ENCODE measurements around the gene AAMDC.

Gene AAMDC

DNA sequence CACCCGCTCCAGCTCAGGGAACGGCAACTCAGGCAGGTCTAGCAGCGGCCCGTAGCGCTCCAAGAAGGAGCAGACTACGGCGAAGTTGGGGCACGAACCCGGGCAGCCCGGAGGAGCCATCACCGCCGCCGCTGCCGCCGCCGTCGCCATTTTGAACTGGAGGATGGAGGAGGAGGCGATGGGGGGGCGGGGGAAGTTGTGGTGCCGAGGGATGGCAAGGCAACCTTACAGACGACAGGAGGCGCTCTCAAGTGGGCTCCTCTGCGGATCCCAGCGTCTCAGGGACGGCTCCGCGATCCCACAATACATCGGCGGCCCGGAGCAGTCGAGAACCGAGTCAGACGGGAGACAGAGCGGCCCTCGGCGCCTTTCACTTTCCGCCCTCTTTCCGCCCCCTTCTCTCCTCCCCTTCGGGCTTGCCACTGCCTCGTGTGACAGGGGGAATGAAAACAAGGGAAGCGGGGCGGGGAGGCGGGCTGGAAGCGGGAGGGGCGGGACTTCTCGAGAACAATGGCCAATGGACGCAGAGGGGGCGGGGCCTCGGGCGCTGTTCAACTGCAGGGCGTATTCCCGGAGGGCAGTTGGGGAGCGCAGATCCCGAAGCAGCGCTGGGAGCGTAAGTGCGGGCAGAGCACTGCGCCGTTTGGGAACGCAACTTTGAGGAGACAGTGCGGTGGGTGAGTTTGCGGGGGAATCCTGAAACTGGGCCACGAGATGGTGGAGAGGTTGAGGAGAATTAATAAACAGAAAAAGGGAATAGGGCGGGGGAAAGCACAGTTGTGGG, at the start of gene AAMDC, which contains the start of gene RSF1:
AAMDC (plus strand) TSS at position 580 of the 784 bp plus-strand sequence. CDS start 21,353 bp downstream, outside the sequence.
RSF1 (minus strand) TSS at position 158 of the 784 bp plus-strand sequence; CDS start at position 150, 8 bp downstream.
- peak; percentile 97 for DNase-seq

DNA sequence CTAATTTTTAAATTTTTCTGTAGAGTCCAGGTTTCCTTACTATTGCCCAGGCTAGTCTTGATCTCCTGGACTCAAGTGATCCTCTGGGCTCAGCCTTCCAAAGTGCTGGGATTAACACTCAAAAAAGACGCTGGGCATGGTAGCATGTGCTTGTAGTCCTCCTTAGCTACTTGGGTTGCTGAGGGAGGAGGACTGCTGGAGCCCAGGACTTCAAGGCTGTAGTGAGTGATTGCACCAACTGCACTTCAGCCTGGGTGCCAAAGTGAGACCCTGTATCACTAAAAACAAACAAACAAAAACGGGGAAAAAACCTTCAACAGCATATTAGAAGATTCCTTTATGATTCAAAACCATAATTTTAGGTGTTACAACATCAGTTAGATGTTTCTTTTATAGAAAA, 45.0 kb upstream of the AAMDC start:
- no peak for DNase-seq

DNA sequence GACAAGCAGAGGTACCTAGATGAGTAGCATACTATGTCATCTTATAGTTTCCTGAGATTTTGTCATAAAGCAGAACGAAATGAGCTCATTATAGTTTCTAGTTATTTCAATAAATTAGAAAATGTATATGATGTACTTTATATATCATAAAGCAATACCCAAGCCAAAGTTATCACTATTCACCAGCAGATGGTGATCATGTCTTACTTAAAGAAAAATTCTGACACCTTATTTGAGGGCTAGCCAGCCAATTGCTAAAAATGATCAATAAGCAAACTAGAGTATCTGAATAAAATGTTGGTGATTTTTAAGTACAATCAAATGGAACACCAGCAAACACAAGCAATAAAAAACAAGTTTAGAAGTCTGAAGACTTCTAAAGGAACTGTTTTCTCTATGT, 44.5 kb upstream of the AAMDC start:
- DNase-seq = no peak

DNA sequence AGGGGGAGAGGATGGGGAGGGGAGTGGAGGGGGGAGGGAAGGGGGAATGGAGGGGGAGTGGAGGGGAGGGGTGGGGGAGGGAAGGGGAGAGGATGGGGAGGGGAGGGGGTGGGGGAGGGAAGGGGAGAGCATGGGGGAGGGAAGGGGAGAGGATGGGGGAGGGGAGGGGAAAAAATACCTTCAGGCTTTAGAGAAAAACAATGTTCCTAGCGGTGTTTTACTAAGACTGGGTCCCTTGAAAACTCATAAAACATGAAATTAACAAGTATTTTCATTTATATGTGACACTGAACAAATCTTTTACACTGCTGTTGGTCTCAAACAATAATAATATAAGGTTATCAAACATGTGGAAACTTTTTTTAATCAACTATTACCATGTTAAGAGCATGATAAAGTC, 42.8 kb upstream of the AAMDC start:
- no peak for DNase-seq

DNA sequence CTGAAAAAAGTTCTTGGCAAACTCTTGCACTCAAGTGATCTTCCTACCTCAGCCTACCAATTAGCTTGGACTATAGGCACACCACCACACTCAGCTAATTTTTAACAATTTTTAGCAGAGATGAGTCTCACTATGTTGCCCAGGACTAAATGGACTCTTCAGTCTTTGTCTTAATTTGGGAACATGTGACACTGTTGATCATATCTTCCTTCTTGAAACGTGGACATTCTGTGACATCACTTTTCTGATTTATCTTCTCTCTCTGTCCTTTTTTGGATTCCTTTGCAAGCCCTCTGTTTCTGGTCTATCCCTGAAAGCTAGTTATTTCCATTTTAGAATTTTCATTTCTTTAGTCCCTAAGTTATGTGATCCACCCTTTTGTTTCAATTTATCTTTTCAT, 42.4 kb upstream of the AAMDC start:
- DNase-seq = no peak

DNA sequence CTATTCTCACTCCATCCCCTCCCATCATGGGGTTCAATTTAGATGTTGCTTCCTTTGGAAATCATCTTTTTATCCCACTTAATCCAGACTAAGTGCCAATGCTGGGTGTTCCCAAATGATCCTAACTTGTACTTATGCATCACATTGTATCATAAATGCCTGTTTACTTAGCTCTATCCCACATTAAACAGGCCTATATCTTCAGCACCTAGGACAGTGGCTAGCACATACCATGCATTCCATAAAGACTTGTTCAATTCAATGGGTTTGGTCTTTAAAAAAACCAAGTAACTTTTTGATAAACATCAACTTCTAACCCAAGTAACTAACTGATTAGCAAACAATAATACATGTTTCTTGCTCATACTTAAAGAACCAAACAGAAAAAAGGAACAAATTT, 41.0 kb upstream of the AAMDC start:
- no peak for DNase-seq

DNA sequence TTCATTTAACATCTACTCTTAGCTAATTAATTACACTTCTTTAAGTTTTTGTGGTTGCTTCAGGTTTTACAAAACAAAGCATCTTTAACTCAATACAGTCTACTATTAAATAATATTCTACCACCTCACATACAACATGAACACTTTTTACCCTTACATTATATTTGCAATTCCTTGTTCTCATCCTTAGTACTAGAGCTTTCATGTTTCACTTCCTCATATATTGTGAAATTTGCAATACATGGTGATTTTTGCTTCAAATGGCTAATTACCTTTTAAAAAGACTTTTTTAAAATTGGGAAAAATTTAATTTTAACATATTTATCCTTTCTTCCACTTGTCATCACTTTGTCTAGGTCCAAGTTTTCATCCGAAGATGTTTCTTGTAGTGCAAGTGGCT, 37.9 kb upstream of the AAMDC start:
- no peak for DNase-seq

DNA sequence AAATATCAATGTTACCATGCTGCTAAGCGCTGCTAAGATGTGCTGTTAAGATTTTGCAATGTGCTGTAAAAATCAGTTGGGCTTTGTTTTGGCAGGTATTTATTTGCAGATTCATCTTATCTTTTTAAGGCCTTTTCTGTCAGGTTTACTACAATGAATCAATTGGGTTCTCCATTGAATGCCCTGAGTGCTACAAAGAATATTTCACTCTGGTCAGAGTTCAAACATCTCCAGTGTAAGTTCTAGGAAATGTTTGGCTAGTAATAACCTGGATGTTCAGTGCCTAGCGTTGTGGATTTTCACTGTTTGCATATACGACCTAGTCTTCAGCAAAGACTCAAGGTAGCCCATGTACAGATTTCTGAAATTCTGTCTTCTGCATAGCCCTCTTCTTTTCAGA, 36.4 kb upstream of the AAMDC start:
- DNase-seq = no peak

DNA sequence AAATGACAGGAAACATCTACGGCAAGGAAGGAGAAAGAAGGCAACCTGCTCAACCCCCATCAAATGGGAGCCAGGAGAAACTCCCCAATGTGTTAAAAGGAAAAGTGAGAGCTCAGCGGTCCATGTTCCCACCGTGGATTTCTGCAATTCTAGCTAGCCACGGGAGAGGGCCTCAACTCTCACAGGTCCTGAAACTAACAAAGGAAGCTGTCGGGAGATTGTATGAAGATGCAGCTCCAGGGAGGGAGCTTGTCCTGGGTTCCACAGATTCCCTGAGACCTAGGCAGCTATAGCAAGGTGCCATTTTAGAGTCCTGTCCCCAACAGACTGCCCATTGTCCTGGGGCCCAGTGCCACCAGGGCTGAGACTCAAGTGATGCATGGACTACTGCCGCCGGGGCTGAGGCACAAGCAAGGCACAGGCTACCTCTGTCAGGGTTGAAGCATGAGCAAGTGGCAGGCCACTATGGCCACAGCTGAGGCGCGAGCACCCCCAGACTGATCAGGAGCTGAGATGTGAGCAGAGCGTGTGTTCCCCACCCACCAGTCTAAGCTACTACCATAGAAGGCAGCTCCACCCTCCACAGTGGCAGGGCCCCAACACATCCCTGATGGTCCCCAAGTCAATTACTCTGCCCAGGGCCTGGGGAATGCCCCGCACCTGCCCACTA, 31.7 kb upstream of the AAMDC start:
- no peak for DNase-seq

DNA sequence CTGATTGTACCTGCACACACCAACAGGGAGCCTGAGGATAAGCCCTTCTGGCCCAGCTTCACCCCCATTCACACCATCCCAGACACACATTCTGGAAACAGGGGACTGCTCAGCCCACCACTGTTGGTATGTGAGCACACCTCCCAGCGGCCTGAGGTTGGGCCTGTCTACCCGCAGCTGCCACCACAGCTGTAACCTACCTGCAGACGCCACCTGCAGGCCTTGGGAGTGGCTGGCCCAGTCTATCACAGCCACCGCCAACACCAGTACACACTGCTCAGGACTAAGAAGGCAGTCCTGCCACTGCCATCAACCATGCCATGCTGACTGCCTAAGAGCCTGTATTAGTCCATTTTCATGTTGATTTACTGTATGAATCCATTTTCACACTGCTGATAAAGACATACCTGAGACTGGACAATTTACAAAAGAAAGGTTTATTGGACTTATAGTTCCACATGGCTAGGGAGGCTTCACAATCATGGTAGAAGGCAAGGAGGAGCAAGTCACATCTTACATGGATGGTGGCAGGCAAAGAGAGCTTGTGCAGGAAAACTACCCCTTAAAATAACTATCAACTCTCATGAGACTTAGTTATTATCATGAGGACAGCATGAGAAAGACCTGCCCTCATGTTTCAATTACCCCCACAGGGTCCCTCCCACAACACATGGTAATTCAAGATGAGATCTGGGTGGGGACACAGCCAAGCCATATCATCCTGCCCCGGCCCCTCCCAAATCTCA, 31.0 kb upstream of the AAMDC start:
- DNase-seq = no peak

DNA sequence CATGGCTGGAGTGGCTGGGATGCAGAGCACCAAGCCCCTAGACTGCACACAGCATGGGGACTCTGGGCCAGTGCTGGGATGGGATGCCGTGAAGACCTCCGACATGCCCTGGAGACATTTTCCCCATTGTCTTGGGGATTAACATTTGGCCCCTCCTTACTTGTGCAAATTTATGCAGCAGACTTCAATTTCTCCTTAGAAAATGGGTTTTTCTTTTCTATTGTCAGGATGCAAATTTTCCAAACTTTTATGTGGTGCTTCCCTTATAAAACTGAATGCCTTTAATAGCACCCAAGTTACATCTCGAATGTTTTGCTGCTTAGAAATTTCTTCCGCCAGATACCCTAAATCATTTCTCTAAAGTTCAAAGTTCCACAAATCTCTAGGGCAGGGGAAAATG, 29.6 kb upstream of the AAMDC start:
- DNase-seq = no peak

DNA sequence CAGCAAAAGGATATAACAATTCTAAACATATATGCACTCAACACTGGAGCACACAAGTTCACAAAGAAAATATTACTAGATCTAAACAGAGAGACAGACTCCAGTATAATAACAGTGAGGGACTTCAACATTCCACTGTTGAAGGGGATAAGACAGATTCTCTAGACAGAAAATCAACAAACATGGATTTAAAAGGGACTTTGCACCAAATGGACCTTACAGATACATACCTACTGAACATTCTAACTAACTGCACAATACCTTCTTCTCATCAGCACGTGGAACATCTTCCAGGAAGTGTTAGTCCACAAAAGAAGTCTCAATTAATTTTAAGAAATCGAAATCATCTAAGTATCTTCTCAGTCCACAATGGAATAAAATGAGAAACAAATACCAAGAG, 27.0 kb upstream of the AAMDC start:
- DNase-seq = no peak

DNA sequence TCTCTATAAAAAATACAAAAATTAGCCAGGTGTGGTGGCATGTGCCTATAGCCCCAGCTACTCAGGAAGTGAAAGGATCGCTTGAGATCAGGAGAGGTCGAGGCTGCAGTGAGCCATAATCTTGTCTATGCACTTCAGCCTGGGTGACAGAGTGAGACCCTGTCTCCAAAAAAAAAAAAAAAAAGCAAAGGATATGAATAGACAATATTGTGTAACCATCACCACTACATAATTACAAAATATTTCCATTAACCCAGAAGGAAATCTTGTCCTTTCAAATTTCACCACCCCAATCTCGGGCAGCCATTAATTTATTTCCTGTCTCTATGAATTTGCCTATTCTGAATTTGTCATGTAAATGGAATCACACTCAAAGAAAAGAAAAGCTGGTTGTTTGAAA, 21.6 kb upstream of the AAMDC start:
- DNase-seq = no peak

DNA sequence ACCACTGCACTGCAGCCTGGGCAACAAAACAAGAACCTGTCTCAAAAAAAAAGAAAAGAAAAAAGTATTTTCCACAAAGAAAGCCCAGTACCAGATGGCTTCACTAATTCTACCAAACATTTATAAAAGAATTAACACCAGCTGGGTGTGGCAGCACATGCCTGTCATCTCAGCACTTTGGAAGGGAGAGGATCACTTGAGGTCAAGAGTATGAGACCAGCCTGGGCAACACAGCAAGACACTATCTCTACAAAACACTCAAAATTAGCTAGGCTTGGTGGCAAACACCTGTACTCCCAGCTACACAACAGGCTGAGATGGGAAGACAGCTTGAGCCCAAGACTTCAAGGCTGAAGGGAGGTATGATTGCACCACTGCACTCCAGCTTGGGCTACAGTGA, 20.5 kb upstream of the AAMDC start:
- DNase-seq = no peak

DNA sequence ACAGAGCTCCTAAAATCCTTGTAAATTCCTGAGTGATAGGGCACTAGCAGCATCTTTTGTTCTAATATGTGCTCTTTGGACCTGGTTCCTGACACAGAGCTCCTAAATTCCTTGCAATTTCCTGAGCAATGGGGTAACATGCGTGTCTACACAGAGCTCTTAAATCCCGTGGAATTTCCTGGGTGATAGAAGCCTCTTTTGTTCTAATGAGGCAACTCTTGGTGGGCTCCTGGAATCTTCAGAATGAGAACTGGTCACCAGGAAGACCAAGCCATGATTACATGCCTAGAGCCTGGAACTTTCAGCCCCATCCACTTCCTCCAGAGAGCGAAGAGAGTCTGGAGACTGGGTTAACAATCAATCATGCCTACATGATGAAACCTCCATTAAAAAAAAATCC, 19.5 kb upstream of the AAMDC start:
- no peak for DNase-seq

DNA sequence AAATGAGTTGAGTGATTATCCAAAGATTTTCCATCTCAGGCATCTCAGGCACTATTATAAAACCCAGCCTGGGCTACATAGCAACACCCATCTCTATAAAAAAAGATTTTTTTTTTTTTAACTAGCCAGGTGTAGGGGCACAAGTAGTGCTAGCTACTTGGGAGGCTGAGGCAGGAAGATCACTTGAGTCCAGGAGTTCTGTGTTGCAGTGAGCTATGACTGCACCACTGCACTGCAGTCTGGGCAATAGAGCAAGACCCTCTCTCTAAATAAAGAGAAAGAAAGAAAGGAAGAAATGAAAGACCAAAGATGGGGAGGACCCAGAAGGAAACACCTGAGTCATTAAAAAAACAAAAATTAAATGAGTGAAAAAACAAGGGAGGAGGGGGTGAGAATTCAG, 14.5 kb upstream of the AAMDC start:
- no peak for DNase-seq

DNA sequence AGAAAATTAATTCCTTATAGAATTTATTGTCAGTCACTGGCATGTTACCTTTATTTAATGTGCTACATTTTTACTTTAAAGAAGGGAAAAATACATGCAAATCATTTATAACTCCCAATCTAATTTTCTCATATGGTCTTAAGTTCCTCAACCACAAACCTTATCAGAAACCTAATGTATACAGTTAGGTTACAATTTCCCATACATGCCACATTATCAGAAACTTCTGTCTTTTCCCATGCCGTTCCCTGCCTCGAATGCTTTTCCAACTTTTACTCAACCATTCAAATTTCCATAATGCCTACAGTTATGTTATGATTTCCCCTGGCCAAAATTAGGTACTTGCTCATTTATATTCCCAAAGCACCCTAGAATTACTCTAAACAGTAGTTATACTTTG, 14.0 kb upstream of the AAMDC start:
- DNase-seq = no peak

DNA sequence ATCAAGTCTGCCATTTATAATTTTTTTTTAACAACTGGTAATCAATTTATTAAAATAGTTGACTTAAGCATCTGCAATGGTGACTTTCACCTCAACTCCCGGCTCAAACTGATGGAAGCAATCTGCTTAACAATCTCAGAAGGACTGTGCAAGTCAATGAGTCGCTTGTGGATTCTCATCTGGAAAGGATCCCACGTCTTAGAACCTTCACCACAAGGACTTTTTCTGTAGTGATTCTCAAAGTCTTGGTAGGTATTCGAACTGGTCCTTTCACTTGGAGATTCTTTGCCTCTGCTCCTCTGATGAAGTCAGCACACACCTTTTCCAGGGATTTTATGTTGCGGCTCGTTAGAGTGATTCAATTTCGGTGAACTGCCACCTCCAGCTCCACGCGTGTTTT, 7.7 kb upstream of the AAMDC start:
- DNase-seq = no peak

DNA sequence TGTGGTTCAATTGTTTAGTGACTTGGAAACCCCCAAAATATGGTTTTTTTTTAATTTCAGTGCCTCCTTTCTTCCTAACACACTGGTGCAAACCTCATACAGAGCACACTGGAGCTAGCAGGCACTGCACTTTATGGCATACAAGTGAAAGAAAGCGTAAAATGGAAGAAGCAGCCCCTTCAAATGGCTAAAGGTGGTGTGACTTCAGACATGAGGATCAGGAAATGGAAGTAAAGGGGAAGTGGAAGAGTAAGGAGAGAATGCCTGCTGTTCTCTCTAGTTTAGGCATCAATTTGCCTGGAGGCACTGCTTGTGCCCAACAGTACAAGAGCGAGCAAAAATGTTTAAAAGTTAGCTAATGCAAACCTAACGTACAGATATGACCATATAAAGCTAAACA, 6.1 kb upstream of the AAMDC start:
- no peak for DNase-seq

DNA sequence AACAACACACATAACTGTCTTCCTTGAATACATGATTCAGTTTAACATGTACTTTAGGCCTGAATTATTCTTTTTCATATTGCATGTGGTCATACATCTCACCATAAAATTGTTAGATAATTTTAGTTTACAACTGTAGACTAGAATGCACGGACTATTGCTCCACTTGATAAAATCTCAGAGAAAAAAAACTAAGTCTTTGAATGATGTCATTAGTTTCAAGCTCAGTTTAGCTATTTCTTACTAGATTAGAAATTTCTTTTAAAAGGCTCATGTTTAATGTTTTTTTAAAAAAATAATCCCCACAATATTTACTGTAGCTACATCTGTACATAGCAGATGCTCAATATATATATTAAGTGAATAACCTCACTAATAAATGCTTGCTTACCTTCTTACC, 5.5 kb upstream of the AAMDC start:
- no peak for DNase-seq

DNA sequence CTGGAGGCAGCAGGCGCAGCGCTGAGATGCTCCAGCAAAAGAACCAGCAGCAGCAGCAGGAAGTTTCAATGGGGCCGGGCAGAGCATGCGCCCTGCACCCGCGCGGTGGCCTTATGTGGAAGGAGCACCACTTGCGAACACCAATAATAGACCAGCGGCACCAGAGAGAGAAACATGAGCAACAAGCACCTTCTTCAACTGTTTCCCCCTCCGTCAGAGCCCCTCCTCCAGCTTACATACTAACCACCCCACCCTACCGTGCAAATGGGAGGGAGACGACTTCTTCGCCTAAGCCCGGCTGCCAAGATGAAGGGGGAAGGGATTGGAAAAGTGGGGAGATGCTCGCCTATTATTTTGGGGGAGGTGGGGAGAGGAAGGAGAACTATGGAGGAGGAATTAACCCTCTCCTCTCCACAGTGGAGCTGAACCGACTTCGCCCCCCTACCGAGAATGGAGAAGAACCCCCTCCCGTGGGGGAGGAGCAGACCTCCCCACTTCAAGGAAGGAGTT, 1.5 kb upstream of the AAMDC start:
- DNase-seq = peak; percentile 95

DNA sequence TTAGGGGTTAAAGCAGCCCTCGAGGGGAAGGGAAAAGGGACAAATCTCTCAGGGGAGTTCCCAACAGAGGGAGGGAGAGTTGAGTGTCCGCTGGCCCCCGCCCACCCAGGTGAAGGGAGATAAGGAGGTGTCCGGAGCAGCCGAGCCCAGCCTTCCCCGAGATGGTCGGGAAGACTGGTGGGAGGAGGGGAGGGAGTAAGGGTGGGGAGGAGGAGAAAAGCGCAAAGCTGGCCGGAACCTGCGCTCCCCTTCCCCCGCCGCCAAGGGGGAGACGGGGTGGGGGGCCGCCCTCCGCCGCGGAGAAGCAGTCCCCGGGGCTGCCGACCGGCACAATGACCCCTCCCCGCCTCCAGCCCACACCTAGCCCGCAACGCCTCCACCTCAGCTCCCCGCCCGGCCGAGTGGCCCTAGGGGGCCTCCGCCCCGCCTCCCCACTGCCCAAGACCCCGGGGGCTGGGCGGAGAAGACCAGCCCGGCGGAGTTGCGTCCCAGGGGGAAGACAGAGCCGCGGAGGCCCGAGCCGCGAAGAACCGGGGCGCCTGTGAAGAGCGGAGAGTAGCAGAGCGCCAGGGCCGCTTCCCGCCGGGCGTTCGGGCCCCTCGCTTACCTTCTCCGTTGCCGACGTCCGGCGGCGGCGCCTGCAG, 901 bp upstream of the AAMDC start:
- no peak for DNase-seq

DNA sequence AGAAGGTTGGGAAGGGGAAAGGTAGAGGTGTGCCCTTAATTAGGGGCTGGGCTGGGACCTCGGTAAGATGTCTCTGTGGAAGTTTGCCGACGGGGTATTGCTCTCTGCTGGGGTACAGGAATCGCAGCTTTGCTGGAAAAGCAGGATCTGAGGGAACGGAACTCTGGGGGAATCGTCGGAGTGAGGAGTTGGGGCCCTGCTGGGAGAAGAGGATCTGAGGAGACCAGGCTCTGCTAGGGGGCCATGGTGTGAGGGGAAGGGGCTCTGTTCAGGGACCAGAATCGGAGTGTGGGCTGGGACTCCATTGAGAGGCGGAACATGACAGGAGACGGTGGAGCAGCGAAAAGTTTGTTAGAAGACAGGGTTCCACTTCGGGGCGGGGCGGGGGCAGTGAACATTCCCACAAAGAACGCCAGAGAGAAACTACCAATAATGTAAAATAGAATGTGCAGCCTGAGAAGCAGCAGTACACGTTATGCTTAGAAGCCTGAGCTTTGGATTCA, 456 bp downstream of the AAMDC start:
- no peak for DNase-seq
